CD14-positive monocyte (primary cell): ENCODE measurements around the gene TMEM132D. TPM values are rescaled to one million over a fixed set of nuclear protein-coding genes. Genes with fewer than 3 reads are reported as not detected.

Experiments
- DNase-seq, 3 donors: peaks; one replicate each; pipeline ENCODE4 v3.0.0-alpha.2; 2011 to 2022
- H2AFZ ChIP-seq: 2 replicates; pipeline ENCODE4 v1.6.0; 2012; ENCODE audit warnings: mild to moderate bottlenecking, low read depth, low read length, inconsistent platforms; ENCODE audit not compliant: insufficient read depth, poor library complexity, severe bottlenecking
- H3K27ac ChIP-seq, 2 donors: 1 replicate in 1 of 2; 2 replicates in 1 of 2; pipeline ENCODE4 v1.5.1; 2012 to 2013; ENCODE audit warnings: low read length in 2 of 2, control low read depth in 1 of 2, inconsistent platforms in 1 of 2, low read depth in 1 of 2, mild to moderate bottlenecking in 1 of 2
- H3K27me3 ChIP-seq, 2 donors: one replicate each; pipeline versions ENCODE4 v1.6.0 to v1.6.1; 2011 to 2013; ENCODE audit warnings: low read length in 2 of 2; ENCODE audit not compliant: control insufficient read depth in 2 of 2, insufficient read depth in 2 of 2
- H3K36me3 ChIP-seq, 2 donors: replicated peaks in 1 of 2; 1 replicate in 1 of 2; 2 replicates in 1 of 2; pipeline versions ENCODE4 v1.5.1 to v1.6.1; 2012 to 2013; ENCODE audit warnings: low read length in 2 of 2, control low read depth in 1 of 2, inconsistent platforms in 1 of 2, mild to moderate bottlenecking in 1 of 2; ENCODE audit not compliant: insufficient read depth in 2 of 2, control insufficient read depth in 1 of 2
- H3K4me1 ChIP-seq, 2 donors: 1 replicate in 1 of 2; 2 replicates in 1 of 2; pipeline versions ENCODE4 v1.5.1 to v1.6.1; 2012 to 2013; ENCODE audit warnings: low read length in 2 of 2, control low read depth in 1 of 2, inconsistent platforms in 1 of 2, mild to moderate bottlenecking in 1 of 2, moderate library complexity in 1 of 2; ENCODE audit not compliant: insufficient read depth in 2 of 2, control insufficient read depth in 1 of 2
- H3K4me2 ChIP-seq: replicated peaks from 2 replicates; pipeline ENCODE3; 2012; ENCODE audit warnings: low read length, moderate library complexity, mild to moderate bottlenecking; ENCODE audit not compliant: poor library complexity, severe bottlenecking; ENCODE audit errors: extremely low read depth
- H3K4me3 ChIP-seq, 3 experiments: fragments of 200-600 bp in 1 of 3; sonication (generic) in 1 of 3; replicated peaks in 1 of 3; 1 replicate in 2 of 3; 2 replicates in 1 of 3; pipeline ENCODE4 v1.5.1; 2011 to 2013; ENCODE audit warnings: low read length in 3 of 3, mild to moderate bottlenecking in 3 of 3, control low read depth in 2 of 3, low read depth in 2 of 3, inconsistent platforms in 1 of 3, moderate library complexity in 1 of 3
- H3K79me2 ChIP-seq: 2 replicates; pipeline ENCODE4 v1.6.0; 2012; ENCODE audit warnings: mild to moderate bottlenecking, control low read depth, inconsistent platforms, low read length, moderate library complexity; ENCODE audit not compliant: insufficient read depth
- H3K9ac ChIP-seq: 2 replicates; pipeline ENCODE4 v1.6.0; 2017; ENCODE audit warnings: low read length, mild to moderate bottlenecking; ENCODE audit not compliant: insufficient read depth, poor library complexity, severe bottlenecking
- H3K9me3 ChIP-seq, 2 donors: replicated peaks in 1 of 2; 1 replicate in 1 of 2; 2 replicates in 1 of 2; pipeline versions ENCODE4 v1.5.1 to v1.6.1; 2012 to 2013; ENCODE audit warnings: low read length in 2 of 2, control low read depth in 1 of 2; ENCODE audit not compliant: control insufficient read depth in 1 of 2, insufficient read depth in 1 of 2
- H4K20me1 ChIP-seq: 2 replicates; pipeline ENCODE4 v1.6.0; 2012; ENCODE audit warnings: mild to moderate bottlenecking, low read length, control low read depth, moderate library complexity; ENCODE audit not compliant: insufficient read depth
- H3K27ac Mint-ChIP-seq, 7 donors: one replicate each; pipeline ENCODE4 v1.8.0; 2020; ENCODE audit warnings: mild to moderate bottlenecking in 7 of 7, mixed read lengths in 7 of 7, moderate library complexity in 6 of 7, inconsistent platforms in 2 of 7
- H3K27me3 Mint-ChIP-seq, 3 donors: one replicate each; pipeline ENCODE4 v1.8.0; 2021 to 2022; ENCODE audit warnings: low read depth in 3 of 3, mild to moderate bottlenecking in 3 of 3, mixed read lengths in 3 of 3, moderate library complexity in 3 of 3, inconsistent platforms in 1 of 3
- H3K36me3 Mint-ChIP-seq, 2 donors: one replicate each; pipeline ENCODE4 v1.8.0; 2020; ENCODE audit warnings: mixed read lengths in 2 of 2, inconsistent platforms in 1 of 2, mild to moderate bottlenecking in 1 of 2
- H3K4me1 Mint-ChIP-seq: one replicate; pipeline ENCODE4 v1.8.0; 2020; ENCODE audit warnings: mild to moderate bottlenecking, mixed read lengths
- H3K4me3 Mint-ChIP-seq, 2 donors: one replicate each; pipeline ENCODE4 v1.8.0; 2020; ENCODE audit warnings: mild to moderate bottlenecking in 2 of 2, mixed read lengths in 2 of 2, moderate library complexity in 1 of 2
- H3K9me3 Mint-ChIP-seq, 7 donors: one replicate each; pipeline ENCODE4 v1.8.0; 2020 to 2022; ENCODE audit warnings: mixed read lengths in 7 of 7, mild to moderate bottlenecking in 6 of 7, moderate library complexity in 6 of 7, inconsistent platforms in 2 of 7
- WGBS: methylation state at CpG from one replicate; pipeline ENCODE4 v1.1.5; 2013; ENCODE audit warnings: missing lambda C conversion rate; ENCODE audit not compliant: insufficient coverage; 5-methylcytosine and 5-hydroxymethylcytosine counted together
- intact Hi-C, 2 donors: fragments of 100-400 bp; cut with micrococcal nuclease; formaldehyde crosslinking; loops; one replicate each; pipeline versions ENCODE4 v1.15.0 to v1.15.1; 2023
- polyA plus RNA-seq, 3 donors: library from polyadenylated mRNA; depleted of rRNA in 1 of 3; unstranded in 2 of 3; stranded (reverse) in 1 of 3; fragments of 300-500 nt in 2 of 3; fragments of >200 nt in 1 of 3; fragmentation: Illumina TruSeq in 2 of 3; gene quantifications; 1 replicate in 2 of 3; 2 replicates in 1 of 3; pipeline ENCODE4 v1.2.3, GENCODE V29; 2012 to 2021
- TF ChIP-seq, protein P1 (sequence below): fragments of 200-600 bp; IDR thresholded peaks from one replicate; pipeline ENCODE4 v1.8.0; 2022; ENCODE audit warnings: antibody characterized with exemption, mild to moderate bottlenecking

TMEM132D gene
- polyA plus RNA-seq, 3 donors, result 0.04 TPM; not detected in 2

DNA sequence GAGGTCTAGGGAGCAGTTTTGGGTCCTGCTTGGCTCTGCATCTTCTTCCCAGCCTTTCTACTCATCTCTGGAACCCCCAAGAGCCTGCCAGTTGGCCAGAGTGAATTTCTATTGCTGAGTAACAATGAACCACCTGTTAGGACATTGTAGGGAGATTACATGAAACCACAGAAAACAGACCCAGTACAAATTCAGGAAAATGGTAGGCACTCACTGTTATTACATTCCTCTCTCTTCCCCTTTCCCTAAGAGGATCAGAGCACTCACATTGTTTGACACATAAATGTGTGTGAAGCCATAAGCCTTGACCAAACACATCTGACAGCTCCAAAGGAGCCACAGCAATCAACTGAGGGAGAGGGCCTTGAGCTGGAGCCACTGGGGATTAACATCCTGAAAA, 216.1 kb downstream of the TMEM132D start:
- Mint-ChIP-seq H3K4me3 (no peak overlapping the region), H3K4me1 (no peaks in the 10 kb centered on the region), H3K27ac (no peak overlapping the region), H3K36me3 (no peaks in the 10 kb centered on the region), H3K27me3 (no peaks in the 10 kb centered on the region), H3K9me3 (peaks cover 4 to 30% (median 8%) of the 10 kb centered on the region in 7 donors)
- Histone ChIP-seq H3K27me3 (no peaks in the 10 kb centered on the region), H3K4me1 (no peaks in the 10 kb centered on the region), H3K4me2 (no peak overlapping the region), H3K27ac (no peak overlapping the region), H3K79me2 (no peaks in the 10 kb centered on the region), H3K9me3 (peaks cover 22 to 29% of the 10 kb centered on the region in 2 donors), H3K4me3 (no peak overlapping the region), H2AFZ (no peak overlapping the region), H3K9ac (no peak overlapping the region), H4K20me1 (no peaks in the 10 kb centered on the region), H3K36me3 (no peaks in the 10 kb centered on the region)
- TF ChIP-seq, protein P1, sequence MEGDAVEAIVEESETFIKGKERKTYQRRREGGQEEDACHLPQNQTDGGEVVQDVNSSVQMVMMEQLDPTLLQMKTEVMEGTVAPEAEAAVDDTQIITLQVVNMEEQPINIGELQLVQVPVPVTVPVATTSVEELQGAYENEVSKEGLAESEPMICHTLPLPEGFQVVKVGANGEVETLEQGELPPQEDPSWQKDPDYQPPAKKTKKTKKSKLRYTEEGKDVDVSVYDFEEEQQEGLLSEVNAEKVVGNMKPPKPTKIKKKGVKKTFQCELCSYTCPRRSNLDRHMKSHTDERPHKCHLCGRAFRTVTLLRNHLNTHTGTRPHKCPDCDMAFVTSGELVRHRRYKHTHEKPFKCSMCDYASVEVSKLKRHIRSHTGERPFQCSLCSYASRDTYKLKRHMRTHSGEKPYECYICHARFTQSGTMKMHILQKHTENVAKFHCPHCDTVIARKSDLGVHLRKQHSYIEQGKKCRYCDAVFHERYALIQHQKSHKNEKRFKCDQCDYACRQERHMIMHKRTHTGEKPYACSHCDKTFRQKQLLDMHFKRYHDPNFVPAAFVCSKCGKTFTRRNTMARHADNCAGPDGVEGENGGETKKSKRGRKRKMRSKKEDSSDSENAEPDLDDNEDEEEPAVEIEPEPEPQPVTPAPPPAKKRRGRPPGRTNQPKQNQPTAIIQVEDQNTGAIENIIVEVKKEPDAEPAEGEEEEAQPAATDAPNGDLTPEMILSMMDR, result no peak
- no peak for DNase-seq
- intact Hi-C loops, result no loop called here

DNA sequence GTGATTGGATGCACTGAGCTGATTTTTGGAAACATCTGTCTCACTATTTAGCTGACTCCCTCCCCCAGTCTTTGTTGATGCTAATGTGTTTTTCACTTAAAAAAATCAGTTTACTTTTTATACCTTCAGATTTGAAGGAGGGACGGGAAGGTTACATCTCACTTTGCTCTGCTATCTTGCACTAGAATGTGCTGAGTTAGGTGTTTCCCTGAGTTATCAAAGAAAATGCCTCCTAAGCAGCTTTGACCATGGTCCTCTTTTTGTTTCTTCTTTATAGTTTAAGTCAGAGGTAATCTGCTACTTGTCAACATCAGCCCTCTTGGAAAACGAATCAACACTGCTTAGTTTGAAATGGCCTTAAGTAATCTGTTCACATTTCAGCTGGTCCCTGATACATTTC, 222.0 kb downstream of the TMEM132D start:
- Mint-ChIP-seq H3K9me3 (peaks cover 4 to 36% (median 8%) of the 10 kb centered on the region in 7 donors), H3K36me3 (no peaks in the 10 kb centered on the region), H3K4me3 (no peak overlapping the region), H3K27me3 (no peaks in the 10 kb centered on the region), H3K4me1 (no peaks in the 10 kb centered on the region), H3K27ac (no peak overlapping the region)
- no peak for DNase-seq
- Histone ChIP-seq H3K79me2 (no peaks in the 10 kb centered on the region), H4K20me1 (no peaks in the 10 kb centered on the region), H3K27me3 (no peaks in the 10 kb centered on the region), H3K36me3 (no peaks in the 10 kb centered on the region), H3K4me1 (no peaks in the 10 kb centered on the region), H3K4me2 (no peak overlapping the region), H3K9ac (no peak overlapping the region), H3K27ac (no peak overlapping the region), H3K4me3 (no peak overlapping the region), H3K9me3 (peaks cover 22 to 51% of the 10 kb centered on the region in 2 donors), H2AFZ (no peak overlapping the region)
- intact Hi-C loops, result no loop called here
- WGBS, result no CpG with 5 or more reads among the region's 2 CpGs
- TF ChIP-seq, protein P1, result no peak
